Medulla oblongata (tissue), 1 donor: ENCODE data around the gene ELFN1.

Source experiments
- DNase-seq: peaks from one replicate; pipeline ENCODE4 v3.0.0-alpha.2; 2015; ENCODE audit errors: extremely low spot score

The ELFN1 gene

GRCh38 chr7:1675673-1676549 is 5.8 kb downstream of the ELFN1 start:
- DNase-seq: no peak

- no peak for DNase-seq
Measured at GRCh38 chr7:1676550-1677078, 6.5 kb downstream of the ELFN1 start.

GRCh38 chr7:1677206-1678080 is 7.4 kb downstream of the ELFN1 start:
- no peak for DNase-seq

GRCh38 chr7:1678081-1678543 is 8.0 kb downstream of the ELFN1 start:
- no peak for DNase-seq

- DNase-seq: no peak
Measured at GRCh38 chr7:1678571-1679325, 8.7 kb downstream of the ELFN1 start.

- no peak for DNase-seq
Measured at GRCh38 chr7:1679326-1679965, 9.4 kb downstream of the ELFN1 start.

GRCh38 chr7:1679966-1680730 is 10.1 kb downstream of the ELFN1 start:
- no peak for DNase-seq

- DNase-seq: no peak
Measured at GRCh38 chr7:1681581-1681980, 11.5 kb downstream of the ELFN1 start.

- no peak for DNase-seq
Measured at GRCh38 chr7:1685000-1685624, 15.0 kb downstream of the ELFN1 start.

GRCh38 chr7:1688542-1688941 is 18.5 kb downstream of the ELFN1 start:
- no peak for DNase-seq

- no peak for DNase-seq
Measured at GRCh38 chr7:1689311-1689710, 19.2 kb downstream of the ELFN1 start.

- DNase-seq: no peak
Measured at GRCh38 chr7:1690359-1690958, 20.4 kb downstream of the ELFN1 start.

- no peak for DNase-seq
Measured at GRCh38 chr7:1691096-1691495, 21.0 kb downstream of the ELFN1 start.

GRCh38 chr7:1691601-1692514 is 21.8 kb downstream of the ELFN1 start:
- DNase-seq: peak; percentile 69

GRCh38 chr7:1692515-1693418 is 22.7 kb downstream of the ELFN1 start:
- no peak for DNase-seq

- no peak for DNase-seq
Measured at GRCh38 chr7:1693419-1693990, 23.4 kb downstream of the ELFN1 start.

- peak; percentile 35 for DNase-seq
Measured at GRCh38 chr7:1693991-1694524, 24.0 kb downstream of the ELFN1 start.
